Measurements from ENCODE around the gene RND3. TPM values are rescaled to one million over a fixed set of nuclear protein-coding genes. Genes with fewer than 3 reads are reported as not detected.

Gene RND3
- total RNA-seq, 1 donor from 2014 or later: not detected

DNA sequence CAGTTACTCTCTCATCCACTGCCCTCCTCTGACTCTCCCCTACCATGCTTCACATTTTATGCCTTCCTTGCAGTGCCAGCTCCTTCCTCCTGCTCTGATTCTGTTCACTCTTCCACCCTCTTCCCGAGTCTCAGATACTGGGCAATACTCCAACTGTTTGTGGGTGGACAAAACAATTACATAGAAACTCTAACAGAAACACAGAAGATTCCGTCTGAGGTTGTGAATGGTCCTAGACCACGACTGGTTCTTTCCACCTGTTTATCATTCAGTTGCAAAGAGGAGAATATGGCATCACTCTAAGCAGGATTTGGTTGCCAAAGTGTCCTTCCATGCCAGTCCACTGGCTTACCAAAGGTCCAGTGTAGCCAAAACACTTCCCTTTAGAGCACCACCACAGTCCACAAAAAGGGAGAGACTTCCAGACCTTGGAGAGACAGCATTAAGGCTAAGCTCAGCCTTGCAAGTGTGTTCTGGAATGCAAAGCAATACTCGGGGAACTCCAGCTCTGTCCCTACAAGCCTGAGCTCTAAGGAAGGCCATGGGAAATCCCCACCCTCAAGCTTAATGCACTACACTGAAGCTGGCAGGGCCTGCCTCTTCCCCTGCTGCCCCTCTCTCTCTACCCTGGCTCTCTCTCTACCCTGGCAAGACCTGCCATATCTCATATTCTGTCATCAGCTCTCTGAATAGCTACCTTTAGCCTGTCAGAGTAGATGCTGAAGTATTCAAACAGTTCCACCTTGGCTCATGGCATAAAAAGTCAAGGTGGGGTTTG, 33.6 kb upstream of the RND3 start:
- Mint-ChIP-seq H3K36me3 (ENCODE audit: low read depth) (no peaks in the 10 kb centered on the region), H3K4me3 (no peak overlapping the region), H3K27me3 (no peaks in the 10 kb centered on the region), H3K4me1 (no peaks in the 10 kb centered on the region), H3K9me3 (no peaks in the 10 kb centered on the region), H3K27ac (no peak overlapping the region)
- POLR2A ChIA-PET: no interaction called here
- CTCF ChIA-PET: no interaction called here
- DNase-seq (no peak), ATAC-seq (ENCODE audit: low read depth) (no peak)
- TF ChIP-seq, protein P1, sequence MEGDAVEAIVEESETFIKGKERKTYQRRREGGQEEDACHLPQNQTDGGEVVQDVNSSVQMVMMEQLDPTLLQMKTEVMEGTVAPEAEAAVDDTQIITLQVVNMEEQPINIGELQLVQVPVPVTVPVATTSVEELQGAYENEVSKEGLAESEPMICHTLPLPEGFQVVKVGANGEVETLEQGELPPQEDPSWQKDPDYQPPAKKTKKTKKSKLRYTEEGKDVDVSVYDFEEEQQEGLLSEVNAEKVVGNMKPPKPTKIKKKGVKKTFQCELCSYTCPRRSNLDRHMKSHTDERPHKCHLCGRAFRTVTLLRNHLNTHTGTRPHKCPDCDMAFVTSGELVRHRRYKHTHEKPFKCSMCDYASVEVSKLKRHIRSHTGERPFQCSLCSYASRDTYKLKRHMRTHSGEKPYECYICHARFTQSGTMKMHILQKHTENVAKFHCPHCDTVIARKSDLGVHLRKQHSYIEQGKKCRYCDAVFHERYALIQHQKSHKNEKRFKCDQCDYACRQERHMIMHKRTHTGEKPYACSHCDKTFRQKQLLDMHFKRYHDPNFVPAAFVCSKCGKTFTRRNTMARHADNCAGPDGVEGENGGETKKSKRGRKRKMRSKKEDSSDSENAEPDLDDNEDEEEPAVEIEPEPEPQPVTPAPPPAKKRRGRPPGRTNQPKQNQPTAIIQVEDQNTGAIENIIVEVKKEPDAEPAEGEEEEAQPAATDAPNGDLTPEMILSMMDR (IDR thresholded peaks at IDR 0.05): no peak
- intact Hi-C loops (cut with micrococcal nuclease): no loop called here

DNA sequence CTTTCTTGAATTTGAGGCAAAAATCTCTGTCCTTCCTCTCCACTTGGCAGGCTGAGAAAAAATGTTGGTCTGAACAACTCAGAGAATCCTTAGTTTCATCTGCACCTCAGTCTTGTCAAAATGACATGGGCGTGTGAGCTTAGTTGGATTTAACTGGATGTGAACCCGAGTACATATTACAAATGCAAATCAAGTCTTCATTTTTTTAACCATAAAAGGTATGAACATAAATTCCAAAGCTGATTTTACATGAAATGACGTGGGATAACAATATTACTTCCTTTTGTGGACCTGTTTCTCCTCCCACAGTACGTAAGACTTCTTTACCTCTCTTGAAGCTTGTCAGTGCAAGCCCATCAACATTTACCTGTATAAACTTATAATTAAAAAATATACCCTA, 32.6 kb upstream of the RND3 start:
- H3K9me3 Mint-ChIP-seq: no peaks in the 10 kb centered on the region
- no peak overlapping the region for H3K27ac Mint-ChIP-seq
- TF ChIP-seq, protein P1 (IDR thresholded peaks at IDR 0.05): no peak
- intact Hi-C loops (cut with micrococcal nuclease): no loop called here
- ChIA-PET CTCF (no interaction called here), POLR2A (no interaction called here)
- no peaks in the 10 kb centered on the region for H3K27me3 Mint-ChIP-seq
- DNase-seq (no peak), ATAC-seq (ENCODE audit: low read depth) (no peak)
- no peaks in the 10 kb centered on the region for H3K36me3 Mint-ChIP-seq (ENCODE audit: low read depth)
- H3K4me1 Mint-ChIP-seq: no peaks in the 10 kb centered on the region
- H3K4me3 Mint-ChIP-seq: no peak overlapping the region

DNA sequence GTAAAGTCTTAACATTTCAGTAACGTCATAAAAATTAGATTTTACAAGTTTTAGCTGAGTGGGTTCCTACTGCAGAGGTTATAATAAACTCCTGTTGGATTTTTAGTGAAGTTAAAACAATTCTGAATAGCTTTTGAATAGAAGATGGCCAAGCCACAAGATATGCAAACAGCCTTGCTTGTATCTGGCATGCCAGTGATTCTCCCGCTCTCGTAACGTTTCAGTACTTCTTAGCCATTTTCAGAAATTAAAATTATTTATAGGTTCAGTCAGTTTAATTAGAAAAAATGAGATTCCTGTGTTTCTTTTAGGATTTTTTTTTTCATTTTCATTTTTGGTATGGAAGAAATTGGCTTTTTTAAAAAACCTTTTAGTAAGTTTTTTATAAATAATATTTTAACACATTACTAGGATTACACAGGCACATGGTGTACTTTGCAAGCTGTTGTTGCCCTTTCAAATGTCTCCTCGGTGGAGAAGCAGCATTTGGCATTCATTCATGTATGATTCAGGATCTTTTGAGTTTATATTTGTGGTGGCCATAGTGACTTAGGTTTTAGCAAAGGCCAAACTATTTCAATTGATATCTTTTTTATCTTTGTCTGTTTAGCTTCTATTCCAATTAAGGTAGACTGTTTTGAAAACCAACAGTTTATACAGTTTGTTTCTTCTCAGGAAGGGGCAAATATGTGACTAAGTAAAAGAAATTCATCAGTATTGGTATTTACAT, 30.6 kb upstream of the RND3 start:
- CTCF ChIA-PET: no interaction called here
- no peaks in the 10 kb centered on the region for H3K4me1 Mint-ChIP-seq

DNA sequence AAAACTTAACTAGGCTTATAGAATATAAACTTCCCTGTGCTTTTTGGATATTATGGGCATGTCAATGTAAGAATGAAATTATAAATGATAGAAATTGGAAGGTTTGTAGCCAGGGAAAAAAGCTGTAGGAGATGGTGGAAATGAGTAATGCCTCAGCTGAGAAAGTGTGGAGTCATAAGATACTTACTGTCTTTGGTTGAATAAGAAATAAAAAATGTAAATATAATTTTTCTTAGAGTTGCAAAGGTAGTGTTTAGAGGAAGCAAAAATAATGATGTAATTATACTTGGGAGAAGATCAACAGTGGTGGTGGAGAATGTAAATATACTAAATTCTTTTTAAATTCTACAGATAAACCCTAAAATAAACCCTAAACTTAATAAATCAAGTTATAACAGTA, 26.2 kb upstream of the RND3 start:
- POLR2A ChIA-PET: no interaction called here
- no peaks in the 10 kb centered on the region for H3K27me3 Mint-ChIP-seq

More for the DNA sequence above, 30.6 kb upstream of the RND3 start:
- DNase-seq (no peak), ATAC-seq (ENCODE audit: low read depth) (no peak)
- no peaks in the 10 kb centered on the region for H3K9me3 Mint-ChIP-seq
- H3K4me3 Mint-ChIP-seq: no peak overlapping the region
- TF ChIP-seq, protein P1 (IDR thresholded peaks at IDR 0.05): no peak
- intact Hi-C loops (cut with micrococcal nuclease): no loop called here
- no peak overlapping the region for H3K27ac Mint-ChIP-seq
- H3K36me3 Mint-ChIP-seq (ENCODE audit: low read depth): no peaks in the 10 kb centered on the region
- POLR2A ChIA-PET: no interaction called here
- no peaks in the 10 kb centered on the region for H3K27me3 Mint-ChIP-seq

More for the DNA sequence above, 26.2 kb upstream of the RND3 start:
- DNase-seq: no peak
- no peak for ATAC-seq (ENCODE audit: low read depth)
- Mint-ChIP-seq H3K36me3 (ENCODE audit: low read depth) (no peaks in the 10 kb centered on the region), H3K4me1 (no peaks in the 10 kb centered on the region), H3K4me3 (no peak overlapping the region), H3K27ac (no peak overlapping the region), H3K9me3 (no peaks in the 10 kb centered on the region)
- CTCF ChIA-PET: no interaction called here
- TF ChIP-seq, protein P1 (IDR thresholded peaks at IDR 0.05): no peak
- intact Hi-C loops (cut with micrococcal nuclease): no loop called here
